ENCODE data around the gene ANKHD1.

The ANKHD1 gene

GRCh38 chr5:140548791-140549190 lies 147.2 kb downstream of the ANKHD1 start:
- Mint-ChIP-seq H3K36me3 (peaks cover 56% of the 10 kb centered on the region), H3K4me1 (peaks cover 64% of the 10 kb centered on the region), H3K4me3 (peak overlapping the region; percentile 82), H3K27ac (peak overlapping the region; percentile 96), H3K27me3 (no peaks in the 10 kb centered on the region), H3K9me3 (no peaks in the 10 kb centered on the region)
- no peak for DNase-seq
- CTCF ChIA-PET: interaction anchor here (0.8 to 3.2 kb wide), 4 partner anchors 9 to 147 kb away, joined by 3 to 22 read pairs (median 4); partner anchors contain the start of genes ANKHD1 and SRA1

- H3K4me3 Mint-ChIP-seq: peak overlapping the region; percentile 11
- no peak for DNase-seq
- H3K9me3 Mint-ChIP-seq: no peaks in the 10 kb centered on the region
- peaks cover 56% of the 10 kb centered on the region for H3K36me3 Mint-ChIP-seq
- CTCF ChIA-PET: interaction anchor here (0.8 to 3.2 kb wide), 3 partner anchors 8 to 141 kb away, joined by 3 to 22 read pairs (median 4); partner anchors contain the start of gene SRA1
- H3K27ac Mint-ChIP-seq: peak overlapping the region; percentile 96
- H3K27me3 Mint-ChIP-seq: no peaks in the 10 kb centered on the region
- H3K4me1 Mint-ChIP-seq: peaks cover 71% of the 10 kb centered on the region
Measured at GRCh38 chr5:140549237-140550144, 147.9 kb downstream of the ANKHD1 start.

- no peaks in the 10 kb centered on the region for H3K9me3 Mint-ChIP-seq
- peaks cover 55% of the 10 kb centered on the region for H3K36me3 Mint-ChIP-seq
- CTCF ChIA-PET: interaction anchor here (1.2 kb wide), 1 partner anchor 56 kb away, joined by 3 read pairs; no protein-coding TSS in a partner anchor
- H3K4me3 Mint-ChIP-seq: no peak overlapping the region
- peaks cover 81% of the 10 kb centered on the region for H3K4me1 Mint-ChIP-seq
- H3K27ac Mint-ChIP-seq: peak overlapping the region; percentile 96
- no peaks in the 10 kb centered on the region for H3K27me3 Mint-ChIP-seq
- no peak for DNase-seq
Measured at GRCh38 chr5:140550147-140551079, 148.8 kb downstream of the ANKHD1 start.

GRCh38 chr5:140551872-140552271 lies 150.2 kb downstream of the ANKHD1 start:
- no peaks in the 10 kb centered on the region for H3K27me3 Mint-ChIP-seq
- peaks cover 90% of the 10 kb centered on the region for H3K4me1 Mint-ChIP-seq
- peaks cover 66% of the 10 kb centered on the region for H3K36me3 Mint-ChIP-seq
- H3K9me3 Mint-ChIP-seq: no peaks in the 10 kb centered on the region
- CTCF ChIA-PET: interaction anchor here (1.0 to 2.0 kb wide), 3 partner anchors 12 to 83 kb away, joined by 3 to 9 read pairs (median 4); no protein-coding TSS in a partner anchor
- H3K27ac Mint-ChIP-seq: peak overlapping the region; percentile 35
- H3K4me3 Mint-ChIP-seq: no peak overlapping the region
- no peak for DNase-seq

- no peaks in the 10 kb centered on the region for H3K27me3 Mint-ChIP-seq
- H3K36me3 Mint-ChIP-seq: peaks cover 66% of the 10 kb centered on the region
- no peaks in the 10 kb centered on the region for H3K9me3 Mint-ChIP-seq
- CTCF ChIA-PET: interaction anchor here (0.6 to 1.1 kb wide), 4 partner anchors 8 to 181 kb away, joined by 3 to 4 read pairs (median 3); no protein-coding TSS in a partner anchor
- DNase-seq: no peak
- H3K4me1 Mint-ChIP-seq: peaks cover 84% of the 10 kb centered on the region
- no peak overlapping the region for H3K4me3 Mint-ChIP-seq
- H3K27ac Mint-ChIP-seq: no peak overlapping the region
Measured at GRCh38 chr5:140553657-140554056, 152.0 kb downstream of the ANKHD1 start.

- Mint-ChIP-seq H3K9me3 (no peaks in the 10 kb centered on the region), H3K36me3 (peaks cover 59% of the 10 kb centered on the region), H3K27me3 (no peaks in the 10 kb centered on the region), H3K4me1 (peaks cover 77% of the 10 kb centered on the region), H3K27ac (peak overlapping the region; percentile 60), H3K4me3 (no peak overlapping the region)
- CTCF ChIA-PET: interaction anchor here (0.8 to 1.1 kb wide), 3 partner anchors 8 to 182 kb away, joined by 3 read pairs; no protein-coding TSS in a partner anchor
- no peak for DNase-seq
Measured at GRCh38 chr5:140554454-140554853, 152.8 kb downstream of the ANKHD1 start.

- Mint-ChIP-seq H3K9me3 (no peaks in the 10 kb centered on the region), H3K27me3 (no peaks in the 10 kb centered on the region), H3K4me1 (peaks cover 63% of the 10 kb centered on the region), H3K4me3 (peak overlapping the region; percentile 81), H3K36me3 (peaks cover 50% of the 10 kb centered on the region), H3K27ac (peak overlapping the region; percentile 89)
- CTCF ChIA-PET: interaction anchor here (0.7 to 1.0 kb wide), 2 partner anchors 9 to 765 kb away, joined by 3 read pairs; partner anchors contain the start of genes EIF4EBP3 and TAF7
- DNase-seq: no peak
Measured at GRCh38 chr5:140555747-140556312, 154.2 kb downstream of the ANKHD1 start.

- Mint-ChIP-seq H3K36me3 (peaks cover 48% of the 10 kb centered on the region), H3K27ac (peak overlapping the region; percentile 89), H3K9me3 (no peaks in the 10 kb centered on the region), H3K4me1 (peaks cover 57% of the 10 kb centered on the region), H3K27me3 (no peaks in the 10 kb centered on the region), H3K4me3 (peak overlapping the region; percentile 81)
- no peak for DNase-seq
- CTCF ChIA-PET: no interaction called here
Measured at GRCh38 chr5:140556438-140556837, 154.8 kb downstream of the ANKHD1 start.

- peak; percentile 92 for DNase-seq
- Mint-ChIP-seq H3K9me3 (no peaks in the 10 kb centered on the region), H3K4me1 (peaks cover 52% of the 10 kb centered on the region), H3K27ac (peak within 1 kb of the TSS; percentile 89), H3K4me3 (peak within 1 kb of the TSS; percentile 81), H3K27me3 (no peaks in the 10 kb centered on the region), H3K36me3 (peaks cover 44% of the 10 kb centered on the region)
- CTCF ChIA-PET: interaction anchor here (0.6 to 1.4 kb wide), 4 partner anchors 9 to 184 kb away, joined by 3 to 4 read pairs (median 3); no protein-coding TSS in a partner anchor
Measured at GRCh38 chr5:140557136-140557805, 155.6 kb downstream of the ANKHD1 start, which contains the start of gene SRA1. SRA1 (minus strand) TSS chr5:140557473; CDS start chr5:140557452, 21 bp downstream.

- Mint-ChIP-seq H3K27ac (peak overlapping the region; percentile 89), H3K9me3 (no peaks in the 10 kb centered on the region), H3K4me3 (peak overlapping the region; percentile 81), H3K4me1 (peaks cover 54% of the 10 kb centered on the region), H3K27me3 (no peaks in the 10 kb centered on the region), H3K36me3 (peaks cover 41% of the 10 kb centered on the region)
- CTCF ChIA-PET: interaction anchor here (0.8 to 1.4 kb wide), 3 partner anchors 9 to 185 kb away, joined by 3 to 4 read pairs (median 3); no protein-coding TSS in a partner anchor
- DNase-seq: no peak
Measured at GRCh38 chr5:140557965-140558364, 156.3 kb downstream of the ANKHD1 start.

- Mint-ChIP-seq H3K27me3 (no peaks in the 10 kb centered on the region), H3K4me1 (peaks cover 53% of the 10 kb centered on the region), H3K36me3 (peaks cover 35% of the 10 kb centered on the region), H3K27ac (no peak overlapping the region), H3K4me3 (no peak overlapping the region), H3K9me3 (no peaks in the 10 kb centered on the region)
- CTCF ChIA-PET: interaction anchor here (1.4 kb wide), 1 partner anchor 186 kb away, joined by 4 read pairs; no protein-coding TSS in a partner anchor
- DNase-seq: no peak
Measured at GRCh38 chr5:140558542-140558941, 156.9 kb downstream of the ANKHD1 start.

GRCh38 chr5:140560227-140560626 lies 158.6 kb downstream of the ANKHD1 start:
- no peaks in the 10 kb centered on the region for H3K27me3 Mint-ChIP-seq
- no peak for DNase-seq
- no peaks in the 10 kb centered on the region for H3K9me3 Mint-ChIP-seq
- H3K36me3 Mint-ChIP-seq: peaks cover 27% of the 10 kb centered on the region
- CTCF ChIA-PET: interaction anchor here (1.3 kb wide), 1 partner anchor 209 kb away, joined by 4 read pairs; no protein-coding TSS in a partner anchor
- H3K4me1 Mint-ChIP-seq: peaks cover 45% of the 10 kb centered on the region
- H3K4me3 Mint-ChIP-seq: no peak overlapping the region
- H3K27ac Mint-ChIP-seq: no peak overlapping the region
